Hematopoietic multipotent progenitor cell treated with erythropoietin and hydrocortisone succinate and interleukin-3 and kit ligand, for 17 days (in vitro differentiated cells): Measurements from ENCODE around the gene OSR1.
"Not testable (repeated sequence)": the region's sequence is repeated elsewhere in the genome, so short reads cannot be mapped to it uniquely, and the experiment has no call there.

Experiments used
- DNase-seq: peaks from one replicate; pipeline ENCODE4 v3.0.0-alpha.2; 2015; ENCODE audit warnings: low spot score

OSR1 gene

GRCh38 chr2:19331450-19331849 lies 27.0 kb downstream of the OSR1 start:
- DNase-seq = no peak

- no peak for DNase-seq
Observed at GRCh38 chr2:19330436-19330835, 28.0 kb downstream of the OSR1 start.

GRCh38 chr2:19329445-19329844 lies 29.0 kb downstream of the OSR1 start:
- no peak for DNase-seq

- no peak for DNase-seq
Observed at GRCh38 chr2:19327496-19327895, 30.9 kb downstream of the OSR1 start.

- no peak for DNase-seq
Observed at GRCh38 chr2:19321946-19322345, 36.5 kb downstream of the OSR1 start.

- no peak for DNase-seq
Observed at GRCh38 chr2:19320813-19321212, 37.6 kb downstream of the OSR1 start.

GRCh38 chr2:19319698-19320097 lies 38.7 kb downstream of the OSR1 start:
- DNase-seq = no peak

GRCh38 chr2:19319064-19319463 lies 39.4 kb downstream of the OSR1 start:
- DNase-seq = no peak

- DNase-seq = no peak
Observed at GRCh38 chr2:19313553-19313952, 44.9 kb downstream of the OSR1 start.

GRCh38 chr2:19312949-19313348 lies 45.5 kb downstream of the OSR1 start:
- no peak for DNase-seq

- not testable (repeated sequence) for DNase-seq
Observed at GRCh38 chr2:19306065-19306464, 52.4 kb downstream of the OSR1 start.

GRCh38 chr2:19305400-19306055 lies 52.9 kb downstream of the OSR1 start:
- DNase-seq = not testable (repeated sequence)

- no peak for DNase-seq
Observed at GRCh38 chr2:19301706-19302105, 56.7 kb downstream of the OSR1 start.
